Activated CD8-positive, alpha-beta memory T cell treated with anti-CD3 and anti-CD28 coated beads for 36 hours (primary cell): ENCODE measurements around the gene TNS2. TPM values are rescaled to one million over a fixed set of nuclear protein-coding genes. Genes with fewer than 3 reads are reported as not detected.
"Not testable (repeated sequence)": the region's sequence is repeated elsewhere in the genome, so short reads cannot be mapped to it uniquely, and the experiment has no call there.

ENCODE experiments used
- CTCF ChIA-PET: fragments of 350-600 bp; sonication (Branson Sonifier 250); formaldehyde crosslinking; loops from one replicate; lab custom pipeline; 2021; ENCODE audit warnings: antibody characterized with exemption; lab: Charles Lee
- POLR2A ChIA-PET: fragments of 350-600 bp; sonication (Branson Sonifier 250); formaldehyde crosslinking; loops from one replicate; lab custom pipeline; 2021; ENCODE audit warnings: antibody characterized with exemption; lab: Charles Lee
- total RNA-seq, 2 experiments: library from RNA; stranded (reverse); gene quantifications; one replicate each; pipeline ENCODE4 v1.2.3, GENCODE V29; 2021

TNS2 gene
- total RNA-seq, 2 experiments from 2014 or later: 2.1 to 2.3 TPM

DNA sequence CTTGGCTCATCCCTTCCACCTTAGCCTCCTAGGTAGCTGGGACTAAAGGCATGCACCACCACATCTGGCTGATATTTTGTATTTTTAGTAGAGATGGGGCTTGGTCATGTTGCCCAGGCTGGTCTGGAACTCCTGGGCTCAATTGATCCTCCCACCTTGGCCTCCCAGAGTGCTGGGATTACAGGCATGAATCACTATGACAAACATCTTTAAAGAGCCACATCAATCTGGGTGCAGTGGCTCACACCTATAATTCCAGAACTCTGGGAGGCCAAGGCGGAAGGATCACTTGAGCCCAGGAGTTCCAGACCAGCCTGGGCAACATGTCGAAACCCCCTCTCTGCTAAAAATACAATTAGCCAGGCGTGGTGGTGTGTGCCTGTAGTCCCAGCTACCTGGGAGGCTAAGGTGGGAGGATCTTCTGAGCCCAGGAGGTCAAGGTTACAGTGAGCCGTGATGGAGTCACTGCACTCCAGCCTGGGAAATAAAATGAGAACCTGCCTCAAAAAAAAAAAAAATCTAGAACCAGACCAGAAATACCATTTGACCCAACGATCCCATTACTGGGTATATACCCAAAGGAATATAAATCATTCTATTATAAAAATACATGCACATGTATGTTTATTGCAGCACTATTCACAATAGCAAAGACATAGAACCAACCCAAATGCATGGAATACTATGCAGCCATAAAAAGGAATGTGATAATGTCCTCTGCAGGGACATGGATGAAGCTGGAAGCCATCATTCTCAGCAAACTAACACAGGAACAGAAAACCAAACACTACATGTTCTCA, 45.1 kb downstream of the TNS2 start:
- CTCF ChIA-PET: interaction anchor here (5.0 kb wide), 1 partner anchor 28 kb away, joined by 33 read pairs; no protein-coding TSS in a partner anchor
- POLR2A ChIA-PET: not testable (repeated sequence)

DNA sequence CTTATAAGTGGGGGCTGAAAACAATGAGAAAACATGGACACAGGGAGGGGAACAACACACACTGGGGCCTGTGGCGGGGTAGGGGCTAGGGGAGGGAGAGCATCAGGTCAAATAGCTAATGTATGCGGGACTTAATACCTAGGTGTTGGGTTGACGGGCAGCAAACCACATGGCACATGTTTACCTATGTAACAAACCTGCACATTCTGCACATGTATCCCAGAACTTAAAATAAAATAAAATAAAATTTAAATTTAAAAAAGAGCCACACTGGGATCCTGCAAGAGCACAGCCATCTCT, 45.7 kb downstream of the TNS2 start:
- POLR2A ChIA-PET: not testable (repeated sequence)
- CTCF ChIA-PET: interaction anchor here (5.0 kb wide), 1 partner anchor 28 kb away, joined by 33 read pairs; no protein-coding TSS in a partner anchor

GRCh38 chr12:53096089-53096741, 46.4 kb downstream of the TNS2 start:
- ChIA-PET POLR2A (no interaction called here), CTCF (interaction anchor here (5.0 kb wide), 1 partner anchor 29 kb away, joined by 33 read pairs; no protein-coding TSS in a partner anchor)

GRCh38 chr12:53096759-53097158, 46.9 kb downstream of the TNS2 start:
- ChIA-PET POLR2A (interaction anchor here (3.2 kb wide), 1 partner anchor 18 kb away, joined by 19 read pairs; the partner anchor contains the start of gene SPRYD3), CTCF (interaction anchor here (3.2 to 7.6 kb wide), 2 partner anchors 18 to 30 kb away, joined by 18 to 179 read pairs; partner anchors contain the start of gene SPRYD3)

- POLR2A ChIA-PET: interaction anchor here (3.2 kb wide), 1 partner anchor 18 kb away, joined by 19 read pairs; the partner anchor contains the start of gene SPRYD3
- CTCF ChIA-PET: interaction anchor here (1.2 to 7.6 kb wide), 5 partner anchors 14 to 50 kb away, joined by 5 to 179 read pairs (median 17); partner anchors contain the start of gene SPRYD3
These were observed 47.3 kb downstream of the TNS2 start for GRCh38 chr12:53097207-53097563.

DNA sequence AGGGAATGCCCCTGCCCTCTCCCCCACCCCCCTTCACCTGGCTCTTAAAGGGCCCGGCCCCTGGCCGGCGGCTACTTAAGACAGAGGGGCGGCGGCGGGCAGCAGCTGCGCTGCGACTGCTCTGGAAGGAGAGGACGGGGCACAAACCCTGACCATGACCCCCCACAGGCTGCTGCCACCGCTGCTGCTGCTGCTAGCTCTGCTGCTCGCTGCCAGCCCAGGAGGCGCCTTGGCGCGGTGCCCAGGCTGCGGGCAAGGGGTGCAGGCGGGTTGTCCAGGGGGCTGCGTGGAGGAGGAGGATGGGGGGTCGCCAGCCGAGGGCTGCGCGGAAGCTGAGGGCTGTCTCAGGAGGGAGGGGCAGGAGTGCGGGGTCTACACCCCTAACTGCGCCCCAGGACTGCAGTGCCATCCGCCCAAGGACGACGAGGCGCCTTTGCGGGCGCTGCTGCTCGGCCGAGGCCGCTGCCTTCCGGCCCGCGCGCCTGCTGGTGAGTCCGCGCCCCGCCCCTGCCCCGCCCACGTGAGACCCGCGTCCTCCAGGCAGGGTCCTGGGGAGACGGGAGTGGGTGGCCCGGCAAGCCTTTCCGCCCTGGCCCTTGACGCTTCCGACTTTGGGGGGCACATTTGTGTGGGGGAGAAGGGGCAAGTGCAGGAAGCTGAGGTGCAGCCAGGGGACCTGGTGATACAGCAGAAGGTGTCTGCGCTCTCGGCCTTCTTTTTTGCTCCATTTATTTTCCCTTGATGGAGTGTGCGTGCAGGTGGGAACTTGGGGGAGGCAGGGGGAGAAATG, 47.9 kb downstream of the TNS2 start, which contains the start of gene IGFBP6:
IGFBP6 (plus strand) TSS at position 104 of the 790 bp plus-strand sequence; CDS start at position 155, 51 bp downstream.
- ChIA-PET CTCF (interaction anchor here (0.8 to 7.6 kb wide), 8 partner anchors 15 to 111 kb away, joined by 3 to 179 read pairs (median 12); partner anchors contain the start of gene SPRYD3), POLR2A (interaction anchor here (1.0 to 3.2 kb wide), 2 partner anchors 19 to 44 kb away, joined by 3 to 19 read pairs; partner anchors contain the start of gene SPRYD3)

GRCh38 chr12:53098354-53098981, 48.6 kb downstream of the TNS2 start:
- POLR2A ChIA-PET: interaction anchor here (0.5 to 3.2 kb wide), 3 partner anchors 19 to 230 kb away, joined by 3 to 19 read pairs (median 3); partner anchors contain the start of gene SPRYD3
- CTCF ChIA-PET: interaction anchor here (0.7 to 7.6 kb wide), 14 partner anchors 12 to 323 kb away, joined by 3 to 179 read pairs (median 4); partner anchors contain the start of gene SPRYD3

GRCh38 chr12:53099071-53099882, 49.4 kb downstream of the TNS2 start:
- CTCF ChIA-PET: interaction anchor here (0.6 to 7.6 kb wide), 14 partner anchors 13 to 322 kb away, joined by 3 to 179 read pairs (median 4); partner anchors contain the start of gene SPRYD3

GRCh38 chr12:53100466-53101151, 50.7 kb downstream of the TNS2 start:
- POLR2A ChIA-PET: no interaction called here
- CTCF ChIA-PET: interaction anchor here (0.7 to 7.6 kb wide), 8 partner anchors 12 to 59 kb away, joined by 3 to 179 read pairs (median 10); no protein-coding TSS in a partner anchor

More at GRCh38 chr12:53099071-53099882, 49.4 kb downstream of the TNS2 start:
- POLR2A ChIA-PET: interaction anchor here (0.5 to 3.2 kb wide), 4 partner anchors 20 to 231 kb away, joined by 3 to 19 read pairs (median 3); partner anchors contain the start of gene SPRYD3

DNA sequence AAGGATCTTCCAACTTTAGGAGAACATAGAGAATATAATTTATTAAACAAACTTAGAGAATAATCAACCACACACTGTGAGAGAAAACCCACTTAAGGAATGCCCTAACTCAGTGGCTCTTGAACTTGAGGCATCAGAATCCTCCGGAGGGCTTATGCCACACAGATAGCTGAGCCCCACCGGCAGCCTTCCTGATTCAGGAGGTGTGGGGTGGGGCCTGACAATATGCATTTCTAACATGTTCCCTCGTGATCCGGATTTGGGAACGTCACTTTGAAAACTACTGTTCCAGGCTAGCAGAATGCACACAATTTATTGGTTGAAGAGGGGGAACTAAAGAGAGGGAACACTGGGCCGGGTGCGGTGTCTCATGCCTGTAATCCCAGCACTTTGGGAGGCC, 51.4 kb downstream of the TNS2 start:
- ChIA-PET CTCF (interaction anchor here (0.7 to 7.6 kb wide), 5 partner anchors 11 to 47 kb away, joined by 3 to 179 read pairs (median 7); no protein-coding TSS in a partner anchor), POLR2A (no interaction called here)

- CTCF ChIA-PET: interaction anchor here (0.6 to 7.6 kb wide), 13 partner anchors 10 to 149 kb away, joined by 3 to 179 read pairs (median 3); partner anchors contain the start of gene SPRYD3
- POLR2A ChIA-PET: interaction anchor here (1.0 to 1.7 kb wide), 5 partner anchors 19 to 219 kb away, joined by 3 to 13 read pairs (median 3); partner anchors contain the start of genes AAAS, CSAD, SPRYD3 and ZNF740
These were observed 52.3 kb downstream of the TNS2 start for GRCh38 chr12:53101931-53102781.

- POLR2A ChIA-PET: interaction anchor here (0.5 to 1.7 kb wide), 8 partner anchors 9 to 389 kb away, joined by 3 to 13 read pairs (median 4); partner anchors contain the start of genes AAAS, CSAD, SPRYD3 and ZNF740
These were observed 53.3 kb downstream of the TNS2 start, which contains the start of gene SOAT2 for GRCh38 chr12:53102883-53103807. Gene SOAT2 (plus strand): TSS chr12:53103486. CDS start chr12:53103578, 92 bp downstream.

GRCh38 chr12:53103860-53104305, 54.0 kb downstream of the TNS2 start:
- POLR2A ChIA-PET: interaction anchor here (0.6 to 1.7 kb wide), 4 partner anchors 8 to 28 kb away, joined by 3 to 13 read pairs (median 8); partner anchors contain the start of gene SPRYD3

More at GRCh38 chr12:53102883-53103807, 53.3 kb downstream of the TNS2 start, which contains the start of gene SOAT2:
- CTCF ChIA-PET: interaction anchor here (0.5 to 7.6 kb wide), 13 partner anchors 9 to 218 kb away, joined by 3 to 179 read pairs (median 3); partner anchors contain the start of gene SPRYD3

More at GRCh38 chr12:53103860-53104305, 54.0 kb downstream of the TNS2 start:
- CTCF ChIA-PET: interaction anchor here (0.5 to 7.6 kb wide), 9 partner anchors 8 to 1713 kb away, joined by 3 to 179 read pairs (median 5); partner anchors contain the start of genes GALNT6 and SPRYD3
